Neuron (in vitro differentiated cells): ENCODE measurements around the gene SEC22C.
A peak's percentile ranks its signal among the peaks of the same experiment; 100 is the strongest.
"Not testable (repeated sequence)": the region's sequence is repeated elsewhere in the genome, so short reads cannot be mapped to it uniquely, and the experiment has no call there.

Experiments used
- H2AFZ ChIP-seq: one replicate; pipeline ENCODE4 v1.6.1; 2013; ENCODE audit warnings: low read depth, mild to moderate bottlenecking, inconsistent platforms, low read length, moderate library complexity
- H3K27me3 ChIP-seq: one replicate; pipeline ENCODE4 v1.6.1; 2013; ENCODE audit warnings: low read length; ENCODE audit not compliant: insufficient read depth
- H3K36me3 ChIP-seq: one replicate; pipeline ENCODE4 v1.6.1; 2013; ENCODE audit warnings: low read length; ENCODE audit not compliant: insufficient read depth
- H3K4me1 ChIP-seq: one replicate; pipeline ENCODE4 v1.6.1; 2013; ENCODE audit warnings: low read length; ENCODE audit not compliant: insufficient read depth
- H3K4me3 ChIP-seq: 2 replicates; pipeline ENCODE4 v1.5.1; 2013; ENCODE audit warnings: mild to moderate bottlenecking, low read length, moderate library complexity
- H3K9me3 ChIP-seq: one replicate; pipeline ENCODE4 v1.6.1; 2013; ENCODE audit warnings: low read length

SEC22C gene

GRCh38 chr3:42595682-42596081 is 13.9 kb upstream of the SEC22C start:
- Histone ChIP-seq H3K36me3 (peaks cover 20% of the 10 kb centered on the region), H3K4me1 (peaks cover 8% of the 10 kb centered on the region), H3K9me3 (no peaks in the 10 kb centered on the region), H2AFZ (no peak overlapping the region), H3K4me3 (no peak overlapping the region), H3K27me3 (no peaks in the 10 kb centered on the region)

- peaks cover 8% of the 10 kb centered on the region for H3K4me1 ChIP-seq
- H2AFZ ChIP-seq: no peak overlapping the region
- H3K9me3 ChIP-seq: no peaks in the 10 kb centered on the region
- no peak overlapping the region for H3K4me3 ChIP-seq
- H3K27me3 ChIP-seq: no peaks in the 10 kb centered on the region
- peaks cover 20% of the 10 kb centered on the region for H3K36me3 ChIP-seq
Observed at GRCh38 chr3:42593635-42594034, 11.9 kb upstream of the SEC22C start.

GRCh38 chr3:42591811-42592210 is 10.0 kb upstream of the SEC22C start:
- no peaks in the 10 kb centered on the region for H3K9me3 ChIP-seq

GRCh38 chr3:42590989-42591756 is 9.4 kb upstream of the SEC22C start:
- H2AFZ ChIP-seq: no peak overlapping the region
- peak overlapping the region; percentile 64 for H3K4me3 ChIP-seq
- no peaks in the 10 kb centered on the region for H3K9me3 ChIP-seq
- H3K36me3 ChIP-seq: peaks cover 20% of the 10 kb centered on the region
- peaks cover 8% of the 10 kb centered on the region for H3K4me1 ChIP-seq
- H3K27me3 ChIP-seq: no peaks in the 10 kb centered on the region

More at GRCh38 chr3:42591811-42592210, 10.0 kb upstream of the SEC22C start:
- no peak overlapping the region for H2AFZ ChIP-seq
- peaks cover 8% of the 10 kb centered on the region for H3K4me1 ChIP-seq
- H3K36me3 ChIP-seq: peaks cover 20% of the 10 kb centered on the region
- no peaks in the 10 kb centered on the region for H3K27me3 ChIP-seq
- H3K4me3 ChIP-seq: peak overlapping the region; percentile 64

- H3K4me1 ChIP-seq: peaks cover 8% of the 10 kb centered on the region
- H3K9me3 ChIP-seq: no peaks in the 10 kb centered on the region
- no peak overlapping the region for H3K4me3 ChIP-seq
- H2AFZ ChIP-seq: no peak overlapping the region
- H3K36me3 ChIP-seq: peaks cover 14% of the 10 kb centered on the region
- H3K27me3 ChIP-seq: no peaks in the 10 kb centered on the region
Observed at GRCh38 chr3:42589382-42590109, 7.8 kb upstream of the SEC22C start.

- no peak overlapping the region for H3K4me3 ChIP-seq
- no peaks in the 10 kb centered on the region for H3K27me3 ChIP-seq
- H3K4me1 ChIP-seq: peaks cover 8% of the 10 kb centered on the region
- H3K36me3 ChIP-seq: peaks cover 8% of the 10 kb centered on the region
- H3K9me3 ChIP-seq: no peaks in the 10 kb centered on the region
- H2AFZ ChIP-seq: no peak overlapping the region
Observed at GRCh38 chr3:42588625-42589024, 6.9 kb upstream of the SEC22C start.

GRCh38 chr3:42582474-42583070 is 805 bp upstream of the SEC22C start:
- Histone ChIP-seq H3K27me3 (no peaks in the 10 kb centered on the region), H3K4me3 (peak overlapping the region; percentile 89), H2AFZ (peak overlapping the region; percentile 74), H3K4me1 (peaks cover 15% of the 10 kb centered on the region), H3K9me3 (peaks cover 2% of the 10 kb centered on the region), H3K36me3 (no peaks in the 10 kb centered on the region)

- Histone ChIP-seq H3K4me3 (peak overlapping the region; percentile 89), H3K27me3 (no peaks in the 10 kb centered on the region)
Observed at GRCh38 chr3:42581400-42581708, 413 bp downstream of the SEC22C start.

GRCh38 chr3:42579346-42579745 is 2.4 kb downstream of the SEC22C start:
- not testable (repeated sequence) for H3K4me3 ChIP-seq, H3K27me3 ChIP-seq, H2AFZ ChIP-seq, H3K9me3 ChIP-seq
- Histone ChIP-seq H3K36me3 (peaks cover 18% of the 10 kb centered on the region), H3K4me1 (peaks cover 15% of the 10 kb centered on the region)

More at GRCh38 chr3:42581400-42581708, 413 bp downstream of the SEC22C start:
- peaks cover 2% of the 10 kb centered on the region for H3K9me3 ChIP-seq
- peak overlapping the region; percentile 74 for H2AFZ ChIP-seq
- peaks cover 6% of the 10 kb centered on the region for H3K36me3 ChIP-seq
- peaks cover 15% of the 10 kb centered on the region for H3K4me1 ChIP-seq

GRCh38 chr3:42578054-42578453 is 3.7 kb downstream of the SEC22C start:
- Histone ChIP-seq H3K4me3 (no peak overlapping the region), H3K4me1 (peaks cover 15% of the 10 kb centered on the region), H3K9me3 (peaks cover 11% of the 10 kb centered on the region), H3K36me3 (peaks cover 26% of the 10 kb centered on the region), H3K27me3 (no peaks in the 10 kb centered on the region), H2AFZ (no peak overlapping the region)

- Histone ChIP-seq H3K9me3 (peaks cover 11% of the 10 kb centered on the region), H3K27me3 (no peaks in the 10 kb centered on the region), H3K4me3 (no peak overlapping the region), H2AFZ (no peak overlapping the region), H3K4me1 (peaks cover 4% of the 10 kb centered on the region), H3K36me3 (peaks cover 29% of the 10 kb centered on the region)
Observed at GRCh38 chr3:42575137-42575741, 6.5 kb downstream of the SEC22C start.

GRCh38 chr3:42572278-42572677 is 9.5 kb downstream of the SEC22C start:
- peaks cover 10% of the 10 kb centered on the region for H3K9me3 ChIP-seq
- H3K4me3 ChIP-seq: no peak overlapping the region
- H3K4me1 ChIP-seq: no peaks in the 10 kb centered on the region
- H2AFZ ChIP-seq: no peak overlapping the region
- peaks cover 43% of the 10 kb centered on the region for H3K36me3 ChIP-seq
- H3K27me3 ChIP-seq: no peaks in the 10 kb centered on the region

GRCh38 chr3:42569593-42570142 is 12.1 kb downstream of the SEC22C start:
- Histone ChIP-seq H3K27me3 (no peaks in the 10 kb centered on the region), H3K4me3 (no peak overlapping the region), H3K4me1 (no peaks in the 10 kb centered on the region), H3K9me3 (peaks cover 2% of the 10 kb centered on the region), H2AFZ (no peak overlapping the region), H3K36me3 (peaks cover 43% of the 10 kb centered on the region)
